ENCODE measurements around the gene WASL. TPM values are rescaled to one million over a fixed set of nuclear protein-coding genes. Genes with fewer than 3 reads are reported as not detected.

The WASL gene
- polyA plus RNA-seq, 3 donors, result 1.6 to 3.9 (median 2.1) TPM

- no peak overlapping the region for H3K27ac ChIP-seq (ENCODE audit: low read depth in 1 of 2, low read length in 2 of 2)
- no peaks in the 10 kb centered on the region for H4K20me1 ChIP-seq (ENCODE audit: insufficient read depth, low read length)
- DNase-seq, result no peak
- no peak overlapping the region for H3K9ac ChIP-seq (ENCODE audit: insufficient read depth, low read length, poor library complexity, severe bottlenecking)
- no peaks in the 10 kb centered on the region for H3K4me1 ChIP-seq (ENCODE audit: control insufficient read depth in 1 of 2, insufficient read depth in 2 of 2, low read length in 2 of 2)
- H3K4me1 Mint-ChIP-seq, result no peaks in the 10 kb centered on the region
- no peak for TF ChIP-seq CTCF (IDR thresholded peaks at IDR 0.05)
- no peaks in the 10 kb centered on the region for H3K27me3 ChIP-seq (ENCODE audit: control insufficient read depth in 2 of 2, insufficient read depth in 2 of 2, low read length in 2 of 2)
- intact Hi-C loops (cut with micrococcal nuclease), result no loop called here
- no peaks in the 10 kb centered on the region for H3K36me3 Mint-ChIP-seq
- H2AFZ ChIP-seq (ENCODE audit: insufficient read depth, low read depth, low read length, poor library complexity, severe bottlenecking), result no peak overlapping the region
- H3K9me3 ChIP-seq (replicated peaks in 1 of 2; ENCODE audit: control insufficient read depth in 1 of 2, insufficient read depth in 1 of 2, low read length in 2 of 2), result no peaks in the 10 kb centered on the region
- H3K9me3 Mint-ChIP-seq, result peaks cover 0 to 2% (median 0%) of the 10 kb centered on the region in 7 donors
- no peak overlapping the region for H3K4me3 Mint-ChIP-seq
- H3K4me3 ChIP-seq (replicated peaks in 1 of 3; ENCODE audit: low read depth in 2 of 3, low read length in 3 of 3), result no peak overlapping the region
- H3K27me3 Mint-ChIP-seq (ENCODE audit: low read depth in 3 of 3), result peaks cover 2 to 6% (median 4%) of the 10 kb centered on the region in 3 donors
- no CpG with 5 or more reads among the region's 2 CpGs for WGBS (ENCODE audit: insufficient coverage)
- no peak overlapping the region for H3K4me2 ChIP-seq (replicated peaks; ENCODE audit: extremely low read depth, low read length, poor library complexity, severe bottlenecking)
- no peaks in the 10 kb centered on the region for H3K36me3 ChIP-seq (replicated peaks in 1 of 2; ENCODE audit: control insufficient read depth in 1 of 2, insufficient read depth in 2 of 2, low read length in 2 of 2)
- no peak overlapping the region for H3K27ac Mint-ChIP-seq
- no peaks in the 10 kb centered on the region for H3K79me2 ChIP-seq (ENCODE audit: insufficient read depth, low read length)
Observed at GRCh38 chr7:123650595-123650994, 98.2 kb downstream of the WASL start.

- Histone ChIP-seq H3K9me3 (replicated peaks in 1 of 2; ENCODE audit: control insufficient read depth in 1 of 2, insufficient read depth in 1 of 2, low read length in 2 of 2) (no peaks in the 10 kb centered on the region), H3K9ac (ENCODE audit: insufficient read depth, low read length, poor library complexity, severe bottlenecking) (no peak overlapping the region), H3K4me1 (ENCODE audit: control insufficient read depth in 1 of 2, insufficient read depth in 2 of 2, low read length in 2 of 2) (no peaks in the 10 kb centered on the region), H4K20me1 (ENCODE audit: insufficient read depth, low read length) (no peaks in the 10 kb centered on the region), H3K27ac (ENCODE audit: low read depth in 1 of 2, low read length in 2 of 2) (no peak overlapping the region), H3K27me3 (ENCODE audit: control insufficient read depth in 2 of 2, insufficient read depth in 2 of 2, low read length in 2 of 2) (peaks cover 0 to 3% of the 10 kb centered on the region in 2 donors), H3K4me2 (replicated peaks; ENCODE audit: extremely low read depth, low read length, poor library complexity, severe bottlenecking) (no peak overlapping the region), H3K36me3 (replicated peaks in 1 of 2; ENCODE audit: control insufficient read depth in 1 of 2, insufficient read depth in 2 of 2, low read length in 2 of 2) (no peaks in the 10 kb centered on the region), H3K4me3 (replicated peaks in 1 of 3; ENCODE audit: low read depth in 2 of 3, low read length in 3 of 3) (no peak overlapping the region), H2AFZ (ENCODE audit: insufficient read depth, low read depth, low read length, poor library complexity, severe bottlenecking) (no peak overlapping the region), H3K79me2 (ENCODE audit: insufficient read depth, low read length) (no peaks in the 10 kb centered on the region)
- TF ChIP-seq CTCF (IDR thresholded peaks at IDR 0.05), result no peak
- H3K9me3 Mint-ChIP-seq, result peaks cover 0 to 2% (median 0%) of the 10 kb centered on the region in 7 donors
- intact Hi-C loops (cut with micrococcal nuclease), result no loop called here
- no peaks in the 10 kb centered on the region for H3K36me3 Mint-ChIP-seq
- no CpG with 5 or more reads among the region's 2 CpGs for WGBS (ENCODE audit: insufficient coverage)
- no peak overlapping the region for H3K4me3 Mint-ChIP-seq
- DNase-seq, result no peak
- no peak overlapping the region for H3K27ac Mint-ChIP-seq
- H3K4me1 Mint-ChIP-seq, result no peaks in the 10 kb centered on the region
- peaks cover 2 to 10% (median 4%) of the 10 kb centered on the region in 3 donors for H3K27me3 Mint-ChIP-seq (ENCODE audit: low read depth in 3 of 3)
Observed at GRCh38 chr7:123649964-123650363, 98.8 kb downstream of the WASL start.

Measured in CD14-positive monocyte (primary cell).